Thoracic aorta (tissue), 2 donors: ENCODE data around the gene PAX5. TPM values are rescaled to one million over a fixed set of nuclear protein-coding genes. Genes with fewer than 3 reads are reported as not detected.

Source experiments
- ATAC-seq: fragments of 150-250 bp; one replicate; pipeline ENCODE4 v1.8.0; 2017; ENCODE audit warnings: low read depth; ENCODE audit not compliant: insufficient number of reproducible peaks, low FRiP score
- DNase-seq: peaks from one replicate; pipeline ENCODE4 v3.0.0-alpha.2; 2020; ENCODE audit warnings: low spot score
- H3K27ac ChIP-seq, 2 donors: fragments of 200-600 bp; sonication (generic); 1 replicate in 1 of 2; 2 replicates in 1 of 2; pipeline ENCODE4 v1.5.1; 2016; ENCODE audit warnings: mild to moderate bottlenecking in 2 of 2, moderate library complexity in 2 of 2
- H3K27me3 ChIP-seq: fragments of 200-600 bp; sonication (generic); replicated peaks from 2 replicates; pipeline ENCODE4 v1.6.0; 2016; ENCODE audit warnings: mild to moderate bottlenecking; ENCODE audit not compliant: insufficient read depth
- H3K36me3 ChIP-seq: fragments of 200-600 bp; sonication (generic); one replicate; pipeline ENCODE4 v1.5.1; 2016
- H3K4me1 ChIP-seq, 2 donors: fragments of 200-600 bp; sonication (generic); 1 replicate in 1 of 2; 2 replicates in 1 of 2; pipeline versions ENCODE4 v1.5.1 to v1.6.0; 2016; ENCODE audit warnings: low read depth in 2 of 2, mild to moderate bottlenecking in 1 of 2; ENCODE audit not compliant: control insufficient read depth in 1 of 2
- H3K4me3 ChIP-seq: fragments of 200-600 bp; sonication (generic); 2 replicates; pipeline ENCODE4 v1.5.1; 2016; ENCODE audit warnings: mild to moderate bottlenecking
- H3K9me3 ChIP-seq: fragments of 200-600 bp; sonication (generic); 2 replicates; pipeline ENCODE4 v1.5.1; 2016
- CTCF ChIP-seq: fragments of 200-600 bp; sonication (generic); IDR thresholded peaks from one replicate; pipeline ENCODE4 v1.5.1; 2019; ENCODE audit warnings: antibody characterized with exemption
- total RNA-seq, 2 donors: library from RNA; depleted of rRNA; stranded (reverse); fragments of >200 nt; gene quantifications; one replicate each; pipeline versions ENCODE4 v1.1.0 to v1.2.3, GENCODE V29; 2016

Gene PAX5
- total RNA-seq, 2 donors from 2014 or later = 0.21 TPM; not detected in 1

DNA sequence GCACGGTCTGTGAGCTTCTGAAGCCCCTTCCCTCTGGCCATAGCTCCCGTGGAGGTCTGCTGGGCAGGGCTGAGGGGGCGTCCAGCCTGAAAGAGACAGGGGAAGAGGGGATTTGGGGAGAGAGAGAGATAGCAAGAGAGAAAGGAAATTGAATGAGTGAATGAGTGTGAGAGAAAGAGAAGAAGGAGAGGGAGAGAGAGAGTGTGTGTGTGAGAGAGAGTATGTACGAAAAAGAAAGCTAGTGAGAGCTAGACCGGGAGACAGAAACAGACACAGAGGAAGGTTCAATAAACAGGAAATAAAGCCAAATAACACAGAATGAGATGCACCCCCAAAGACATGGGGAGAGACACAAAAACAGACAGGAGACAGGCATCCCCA lies 37.4 kb downstream of the PAX5 start:
- no peak overlapping the region for H3K4me3 ChIP-seq
- no peaks in the 10 kb centered on the region for H3K4me1 ChIP-seq
- no peak for DNase-seq
- no peak overlapping the region for H3K27ac ChIP-seq
- H3K27me3 ChIP-seq = peaks cover 4% of the 10 kb centered on the region
- no peak for TF ChIP-seq CTCF
- no peaks in the 10 kb centered on the region for H3K36me3 ChIP-seq
- H3K9me3 ChIP-seq = no peaks in the 10 kb centered on the region
- no peak for ATAC-seq

DNA sequence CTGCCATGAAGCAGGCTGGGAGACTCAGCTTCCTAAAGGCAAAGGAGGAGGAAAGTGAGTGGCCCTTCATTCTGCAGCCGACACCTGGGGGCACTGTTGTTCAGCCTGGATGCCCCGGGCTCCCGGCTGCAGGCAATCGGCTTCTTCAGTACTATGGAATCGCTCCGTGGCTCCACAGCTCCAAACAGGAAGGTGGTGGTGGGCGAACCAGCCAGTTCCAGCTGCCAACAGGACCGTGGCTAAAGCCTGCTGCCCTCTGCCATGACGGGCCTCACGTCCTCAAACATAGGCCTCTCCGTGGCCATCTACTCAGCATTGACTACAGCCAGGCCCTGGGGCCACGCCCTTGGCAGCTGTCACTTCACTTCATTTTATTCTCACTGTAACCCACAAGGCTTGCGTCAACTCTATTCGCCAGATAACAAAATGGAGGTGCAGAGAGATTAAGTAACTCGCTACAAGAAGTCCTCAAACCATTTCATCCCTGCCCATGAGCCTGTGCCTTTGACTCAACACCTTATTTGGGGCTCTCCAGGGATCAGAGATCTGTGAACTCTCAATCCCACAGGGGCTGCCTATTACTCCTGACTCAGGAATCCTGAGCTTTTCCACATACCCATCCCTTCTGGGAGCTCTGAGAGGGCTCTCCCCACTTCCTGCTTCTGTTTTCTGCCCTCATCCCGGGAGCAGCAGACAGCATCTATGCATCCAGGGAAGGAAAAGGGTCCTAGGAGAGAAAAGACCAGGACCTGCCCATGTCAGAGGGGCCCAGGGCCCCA lies 38.0 kb downstream of the PAX5 start:
- H3K9me3 ChIP-seq = peaks cover 3% of the 10 kb centered on the region
- TF ChIP-seq CTCF = no peak
- H3K27ac ChIP-seq = no peak overlapping the region
- DNase-seq (no peak), ATAC-seq (no peak)
- H3K4me3 ChIP-seq = no peak overlapping the region
- H3K36me3 ChIP-seq = no peaks in the 10 kb centered on the region
- peaks cover 4% of the 10 kb centered on the region for H3K27me3 ChIP-seq
- H3K4me1 ChIP-seq = no peaks in the 10 kb centered on the region

DNA sequence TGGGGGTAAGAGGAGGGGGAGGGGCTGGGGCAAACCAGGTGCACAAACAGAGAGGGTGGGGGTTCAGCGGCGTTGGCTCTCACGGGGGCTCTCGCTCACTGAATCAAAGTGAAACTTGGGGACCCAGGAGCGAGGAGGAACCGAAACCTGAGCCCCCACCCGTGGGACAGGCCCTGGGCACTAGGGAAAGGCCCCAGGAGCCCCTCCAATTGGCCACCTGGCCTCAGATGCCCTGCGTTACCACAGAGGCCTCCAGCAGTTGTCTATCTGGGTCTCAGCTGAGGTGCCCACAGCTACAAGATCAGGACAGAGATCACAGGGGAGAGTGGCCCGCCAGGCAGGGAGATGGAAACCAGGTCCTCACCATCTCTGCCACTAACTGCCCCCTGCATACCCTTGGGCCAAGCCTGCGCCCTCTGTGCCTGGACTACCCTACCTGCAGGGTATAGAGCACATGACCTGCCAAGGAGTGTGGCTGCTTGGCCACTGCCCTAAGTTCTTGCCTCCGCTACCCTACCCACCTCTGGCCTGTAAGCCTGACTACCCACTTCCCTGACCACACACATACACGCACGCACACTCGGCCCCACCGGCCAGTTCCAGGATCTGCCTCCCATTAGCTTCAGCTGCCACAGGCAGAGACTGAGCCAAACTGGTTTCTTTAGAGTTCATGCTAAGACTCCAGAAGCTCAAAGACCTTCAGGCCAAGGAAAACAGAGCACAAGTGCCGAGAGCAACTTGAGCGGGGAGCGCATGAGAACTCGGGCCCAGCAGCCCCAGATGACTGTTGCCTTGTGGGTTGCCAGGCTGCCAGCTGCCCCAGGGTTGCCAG lies 39.9 kb downstream of the PAX5 start:
- H3K27ac ChIP-seq = no peak overlapping the region
- H3K27me3 ChIP-seq = no peaks in the 10 kb centered on the region
- DNase-seq = no peak
- no peaks in the 10 kb centered on the region for H3K36me3 ChIP-seq
- no peak for ATAC-seq
- no peaks in the 10 kb centered on the region for H3K4me1 ChIP-seq
- H3K9me3 ChIP-seq = peaks cover 5% of the 10 kb centered on the region
- H3K4me3 ChIP-seq = no peak overlapping the region
- TF ChIP-seq CTCF = no peak

GRCh38 chr9:36992501-36993316 lies 41.4 kb downstream of the PAX5 start:
- H3K27ac ChIP-seq = no peak overlapping the region
- no peaks in the 10 kb centered on the region for H3K36me3 ChIP-seq
- no peak overlapping the region for H3K4me3 ChIP-seq
- H3K27me3 ChIP-seq = peaks cover 3% of the 10 kb centered on the region
- DNase-seq = no peak
- peaks cover 5% of the 10 kb centered on the region for H3K9me3 ChIP-seq
- no peak for ATAC-seq
- H3K4me1 ChIP-seq = no peaks in the 10 kb centered on the region
- TF ChIP-seq CTCF = no peak
